ENCODE results near the gene NR0B1.

NR0B1 gene

DNA sequence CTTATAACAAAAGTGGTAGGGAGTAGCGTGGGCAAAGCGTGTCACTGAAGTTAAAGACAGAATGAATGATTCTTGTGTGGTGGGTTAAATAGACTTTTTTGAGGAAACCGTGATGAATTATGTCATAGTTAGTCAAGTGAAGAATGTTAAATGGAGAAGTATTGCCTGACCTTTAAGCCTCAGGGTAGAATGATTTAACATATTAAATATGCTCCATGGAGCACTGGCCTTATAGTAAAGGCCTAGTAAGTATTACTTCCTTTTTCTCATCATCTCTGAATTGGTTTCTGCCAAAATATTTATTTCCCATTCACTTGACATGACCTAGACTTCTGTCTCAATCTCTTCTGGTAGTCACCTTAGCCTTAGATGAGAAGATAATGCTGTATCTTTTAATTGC, 38.6 kb downstream of the NR0B1 start:
- no peak for DNase-seq (ENCODE audit: low spot score)

DNA sequence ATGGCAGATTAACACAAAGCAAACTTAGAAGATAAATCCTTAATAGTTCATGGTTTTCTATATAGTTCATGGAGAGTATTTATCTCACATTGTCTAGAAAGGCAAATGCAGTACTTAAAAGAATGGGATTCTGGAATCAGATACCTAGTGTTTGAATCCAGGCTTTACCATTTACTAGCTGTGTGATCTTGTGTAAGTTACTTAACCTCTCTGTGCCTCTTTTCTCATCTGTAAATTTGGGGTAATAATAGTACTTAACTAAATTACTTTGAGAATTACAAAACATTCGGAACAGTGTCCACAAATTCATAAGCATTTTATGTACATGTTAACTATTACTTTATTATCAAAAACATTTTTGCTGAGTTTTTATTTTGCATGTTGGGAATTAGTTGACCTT, 46.4 kb downstream of the NR0B1 start:
- no peak for DNase-seq (ENCODE audit: low spot score)

GRCh38 chrX:30261012-30261411, 48.2 kb downstream of the NR0B1 start:
- DNase-seq (ENCODE audit: low spot score), result no peak

- DNase-seq (ENCODE audit: low spot score), result no peak
Measured at GRCh38 chrX:30259927-30260326, 49.3 kb downstream of the NR0B1 start.
